LNCaP clone FGC (cell line): ENCODE measurements around the gene HELZ.

Experiments
- DNase-seq: peaks from one replicate; pipeline ENCODE4 v3.0.0-alpha.2; 2011; ENCODE audit warnings: low read depth
- H3K4me3 ChIP-seq: 2 replicates; pipeline ENCODE4 v1.5.1; 2011; ENCODE audit warnings: mild to moderate bottlenecking, low read depth, low read length, control low read depth
- CTCF ChIP-seq: IDR thresholded peaks from 2 replicates; pipeline ENCODE4 v1.5.1; 2012; ENCODE audit warnings: mild to moderate bottlenecking; ENCODE audit not compliant: control insufficient read depth, insufficient read depth; ENCODE audit errors: extremely low read depth

The HELZ gene

DNA sequence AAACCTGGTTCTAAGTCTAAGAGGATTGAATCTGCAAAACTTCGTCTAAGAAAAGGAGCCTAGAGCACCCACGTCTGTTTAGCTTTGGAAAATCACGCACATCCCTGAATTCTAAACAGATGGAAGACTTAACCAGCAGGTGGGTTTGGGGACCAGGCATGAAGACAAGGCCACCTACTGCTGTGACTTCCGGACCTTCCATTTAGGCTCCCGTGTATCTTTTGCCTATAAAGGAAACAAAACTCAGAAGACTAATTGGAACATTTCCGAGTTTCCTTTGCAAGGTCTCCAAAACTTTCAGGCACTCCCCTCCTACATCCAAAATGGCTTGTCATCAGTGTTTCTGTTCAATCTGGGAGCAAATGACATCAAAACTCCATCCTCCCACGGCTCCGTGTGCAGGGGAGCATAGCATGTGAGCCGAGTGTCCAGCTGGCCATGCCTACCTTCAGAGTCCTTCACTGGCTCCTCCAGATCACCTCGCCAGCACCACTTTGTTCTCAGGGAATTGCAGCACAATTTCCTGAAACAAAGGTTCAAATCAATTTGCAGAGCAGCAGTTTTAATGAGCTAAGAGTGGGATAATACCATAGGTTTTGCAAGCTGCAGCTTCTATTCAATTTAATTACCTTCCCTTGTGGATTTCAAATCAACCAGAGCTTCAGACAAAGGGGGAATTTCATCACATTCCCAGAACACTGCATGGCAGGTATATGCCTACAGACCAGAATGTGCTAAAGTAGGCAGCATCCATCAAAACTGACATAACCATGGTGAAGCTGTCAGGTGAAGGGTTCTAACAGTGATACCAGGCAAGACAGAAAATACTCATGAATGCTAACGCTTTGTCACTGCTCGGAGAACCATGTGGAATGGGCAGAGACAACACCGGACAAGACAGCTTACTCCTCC, 177.2 kb downstream of the HELZ start:
- no peak overlapping the region for H3K4me3 ChIP-seq
- no peak for TF ChIP-seq CTCF
- no peak for DNase-seq

DNA sequence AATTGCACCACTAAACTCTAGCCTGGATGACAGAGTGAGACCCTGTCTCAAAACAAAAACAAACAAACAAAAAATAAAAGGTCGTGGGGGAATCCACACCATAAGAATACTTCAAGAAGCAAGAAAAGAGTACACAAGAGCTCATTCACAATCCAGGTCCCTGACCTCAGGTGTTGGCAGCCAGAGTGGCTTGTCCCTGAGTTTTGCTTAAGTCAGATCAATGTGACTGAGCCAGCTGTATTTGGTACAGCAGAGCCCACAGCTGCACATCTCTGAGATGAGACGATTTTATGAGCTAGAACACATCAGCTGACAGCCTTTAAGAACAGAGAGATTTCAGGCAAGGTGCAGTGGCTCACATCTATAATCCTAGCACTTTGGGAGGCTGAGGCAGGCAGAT, 178.3 kb downstream of the HELZ start:
- DNase-seq = no peak
- H3K4me3 ChIP-seq = no peak overlapping the region
- no peak for TF ChIP-seq CTCF

DNA sequence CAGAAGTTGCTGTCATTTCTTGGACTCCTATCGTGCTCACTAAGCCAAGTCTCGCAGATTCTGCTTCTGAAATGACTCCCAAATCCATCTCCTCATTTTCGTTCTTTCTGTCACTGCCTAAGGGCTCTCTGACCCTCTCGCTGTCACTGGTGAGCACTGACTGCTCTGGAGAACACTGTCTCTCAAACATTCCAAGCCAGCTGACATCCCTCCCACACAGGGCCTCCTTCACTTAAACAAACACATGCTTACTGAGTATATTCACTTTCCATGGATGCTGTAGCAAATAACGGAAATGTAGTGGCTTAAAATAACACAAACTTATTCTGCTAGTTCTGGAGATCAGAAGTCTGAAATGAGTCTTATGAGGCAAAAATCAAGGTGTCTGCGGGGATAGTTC, 181.9 kb downstream of the HELZ start:
- no peak overlapping the region for H3K4me3 ChIP-seq
- no peak for DNase-seq
- TF ChIP-seq CTCF = no peak

DNA sequence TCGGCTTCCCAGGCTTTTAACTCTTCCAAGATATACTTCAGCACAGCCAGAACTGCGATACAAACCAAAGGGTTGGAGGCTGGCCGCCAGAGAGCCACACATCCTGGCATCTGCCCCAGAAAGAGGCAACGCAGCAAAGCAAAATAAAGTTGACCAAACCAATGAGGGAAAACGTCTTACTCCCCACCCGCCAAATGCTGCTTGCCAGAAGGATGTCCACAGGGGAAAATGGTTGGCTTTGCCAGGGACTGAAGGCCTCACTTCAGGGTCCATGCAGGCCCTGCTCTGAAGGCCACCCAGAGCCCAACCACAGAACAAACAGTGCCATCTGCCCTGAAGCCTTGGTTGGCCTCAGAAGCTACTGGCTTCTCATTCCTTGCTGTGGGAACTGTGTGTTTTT, 185.6 kb downstream of the HELZ start:
- H3K4me3 ChIP-seq = no peak overlapping the region
- no peak for TF ChIP-seq CTCF
- no peak for DNase-seq

- no peak for DNase-seq
- no peak for TF ChIP-seq CTCF
- no peak overlapping the region for H3K4me3 ChIP-seq
Measured at GRCh38 chr17:67058036-67058435, 187.0 kb downstream of the HELZ start.

GRCh38 chr17:67056746-67057490, 188.1 kb downstream of the HELZ start:
- H3K4me3 ChIP-seq = no peak overlapping the region
- no peak for TF ChIP-seq CTCF
- no peak for DNase-seq
